NT2/D1 (cell line): Measurements from ENCODE around the gene CXCL14.

Source experiments
- DNase-seq: peaks from one replicate; pipeline ENCODE4 v3.0.0-alpha.2; 2011; ENCODE audit warnings: low read depth, low spot score
- H3K27me3 ChIP-seq: 2 replicates; pipeline ENCODE4 v1.6.0; 2011; ENCODE audit warnings: mild to moderate bottlenecking; ENCODE audit not compliant: insufficient read length, insufficient read depth
- H3K36me3 ChIP-seq: 2 replicates; pipeline ENCODE4 v1.6.1; 2011; ENCODE audit warnings: mild to moderate bottlenecking, low read length, mixed read lengths; ENCODE audit not compliant: insufficient read depth, insufficient read length
- H3K4me1 ChIP-seq: 2 replicates; pipeline ENCODE4 v1.5.1; 2011; ENCODE audit not compliant: insufficient read depth, insufficient read length
- H3K4me3 ChIP-seq: 2 replicates; pipeline ENCODE4 v1.5.1; 2011; ENCODE audit warnings: low read depth; ENCODE audit not compliant: insufficient read length
- H3K9ac ChIP-seq: 2 replicates; pipeline ENCODE4 v1.6.0; 2011; ENCODE audit warnings: low read depth; ENCODE audit not compliant: insufficient read length
- H3K9me3 ChIP-seq: 2 replicates; pipeline ENCODE4 v1.5.1; 2011; ENCODE audit warnings: mild to moderate bottlenecking, low read length; ENCODE audit not compliant: insufficient read depth
- SUZ12 ChIP-seq: IDR thresholded peaks from 2 replicates; pipeline ENCODE4 v1.6.1; 2011; ENCODE audit not compliant: insufficient read length, insufficient read depth; ENCODE audit errors: extremely low read depth
- YY1 ChIP-seq: IDR thresholded peaks from 2 replicates; pipeline ENCODE4 v1.6.1; 2011; ENCODE audit not compliant: insufficient read length, insufficient read depth
- ZNF274 ChIP-seq: IDR thresholded peaks from 2 replicates; pipeline ENCODE4 v1.6.1; 2011; ENCODE audit warnings: mild to moderate bottlenecking, low read depth, low read length

Gene CXCL14

GRCh38 chr5:135574493-135574892 lies 4.3 kb downstream of the CXCL14 start:
- Histone ChIP-seq H3K4me3 (no peak overlapping the region), H3K9ac (no peak overlapping the region), H3K4me1 (peaks cover 8% of the 10 kb centered on the region), H3K36me3 (peaks cover 44% of the 10 kb centered on the region), H3K27me3 (peaks cover 18% of the 10 kb centered on the region), H3K9me3 (no peaks in the 10 kb centered on the region)
- no peak for DNase-seq
- TF ChIP-seq YY1: no peak
- no peak for TF ChIP-seq ZNF274
- no peak for TF ChIP-seq SUZ12

DNA sequence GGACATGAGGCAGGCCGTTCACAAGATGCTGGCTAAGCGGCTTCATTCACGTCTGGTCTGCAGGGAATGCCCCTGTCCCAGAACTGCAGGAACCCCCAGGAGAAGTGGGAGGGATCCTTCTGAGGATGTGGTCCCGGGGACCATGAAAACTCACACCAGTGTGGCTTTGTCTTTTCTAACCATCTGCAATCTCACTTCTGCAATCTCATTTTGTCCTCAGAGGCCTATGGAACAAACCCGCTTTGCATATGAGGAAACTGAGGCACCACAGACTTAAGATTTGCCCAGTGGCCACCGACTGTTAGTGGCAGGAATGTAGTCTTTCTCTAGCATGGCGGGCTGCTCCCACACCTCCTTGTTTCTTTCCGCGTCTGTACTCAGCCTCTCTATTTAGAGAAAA lies 6.9 kb downstream of the CXCL14 start:
- Histone ChIP-seq H3K4me1 (peaks cover 10% of the 10 kb centered on the region), H3K27me3 (no peaks in the 10 kb centered on the region), H3K9me3 (no peaks in the 10 kb centered on the region), H3K4me3 (no peak overlapping the region), H3K9ac (no peak overlapping the region), H3K36me3 (peaks cover 38% of the 10 kb centered on the region)
- TF ChIP-seq YY1 (no peak), SUZ12 (no peak), ZNF274 (no peak)
- DNase-seq: no peak

- Histone ChIP-seq H3K36me3 (peaks cover 38% of the 10 kb centered on the region), H3K9ac (no peak overlapping the region), H3K27me3 (no peaks in the 10 kb centered on the region), H3K4me3 (no peak overlapping the region), H3K4me1 (peaks cover 10% of the 10 kb centered on the region), H3K9me3 (no peaks in the 10 kb centered on the region)
- TF ChIP-seq YY1 (no peak), SUZ12 (no peak), ZNF274 (no peak)
- no peak for DNase-seq
Observed at GRCh38 chr5:135571066-135571609, 7.7 kb downstream of the CXCL14 start.

DNA sequence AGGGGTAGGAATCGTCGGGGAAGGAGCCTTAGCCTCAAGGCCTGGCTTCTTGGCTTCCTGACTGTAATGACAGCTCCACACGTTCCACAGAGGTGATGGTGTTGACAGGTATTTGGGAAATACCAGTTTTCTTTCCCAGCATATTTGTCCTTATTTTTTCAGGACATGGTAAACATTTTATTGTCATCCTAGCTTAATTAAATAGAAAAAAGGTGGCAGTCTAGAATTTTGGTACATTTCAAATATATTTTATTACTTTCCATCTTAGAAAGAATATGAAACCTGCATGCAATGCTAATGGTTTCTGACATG lies 8.4 kb downstream of the CXCL14 start:
- H3K27me3 ChIP-seq: no peaks in the 10 kb centered on the region
- TF ChIP-seq SUZ12 (no peak), YY1 (no peak), ZNF274 (no peak)
- H3K36me3 ChIP-seq: peaks cover 35% of the 10 kb centered on the region
- H3K4me1 ChIP-seq: peaks cover 10% of the 10 kb centered on the region
- H3K4me3 ChIP-seq: no peak overlapping the region
- no peak overlapping the region for H3K9ac ChIP-seq
- no peaks in the 10 kb centered on the region for H3K9me3 ChIP-seq
- DNase-seq: no peak

DNA sequence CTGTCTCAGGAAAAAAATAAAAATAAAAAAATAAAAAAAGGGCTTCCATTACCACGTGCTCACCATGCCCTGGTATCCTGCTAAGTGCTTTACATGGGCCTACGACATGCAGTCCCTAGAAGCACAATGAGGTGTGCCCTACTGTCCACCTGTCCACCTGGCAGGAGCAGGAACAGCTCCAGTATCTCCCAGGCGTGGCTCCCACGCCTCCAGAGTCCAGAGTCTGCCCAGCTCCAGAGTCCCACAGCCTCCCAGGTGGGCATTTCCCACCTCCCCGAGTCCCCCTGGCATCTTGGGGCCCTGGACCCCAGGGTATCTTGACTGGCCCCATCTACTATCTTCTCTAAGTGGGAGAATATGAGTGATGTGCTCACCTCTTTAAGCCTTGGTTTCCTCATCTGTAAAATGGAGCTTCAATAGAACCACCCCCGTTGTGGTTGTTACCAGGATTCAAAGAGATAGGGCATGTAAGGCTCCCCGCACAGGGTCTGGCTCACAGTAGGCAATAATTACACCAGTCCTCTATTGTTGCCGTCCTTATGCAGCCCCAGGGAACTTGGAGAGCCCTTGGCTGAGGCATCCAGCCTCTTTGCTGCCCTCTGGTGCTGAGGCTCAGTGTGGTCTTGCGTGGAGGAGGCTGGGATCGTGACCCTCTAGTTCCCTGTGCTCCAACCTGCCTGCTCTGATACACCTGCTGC lies 8.9 kb downstream of the CXCL14 start:
- Histone ChIP-seq H3K4me3 (no peak overlapping the region), H3K27me3 (no peaks in the 10 kb centered on the region), H3K36me3 (peaks cover 30% of the 10 kb centered on the region), H3K9me3 (no peaks in the 10 kb centered on the region), H3K4me1 (peaks cover 10% of the 10 kb centered on the region), H3K9ac (no peak overlapping the region)
- peak; percentile 58 for DNase-seq
- no peak for TF ChIP-seq ZNF274
- TF ChIP-seq SUZ12: no peak
- TF ChIP-seq YY1: no peak

DNA sequence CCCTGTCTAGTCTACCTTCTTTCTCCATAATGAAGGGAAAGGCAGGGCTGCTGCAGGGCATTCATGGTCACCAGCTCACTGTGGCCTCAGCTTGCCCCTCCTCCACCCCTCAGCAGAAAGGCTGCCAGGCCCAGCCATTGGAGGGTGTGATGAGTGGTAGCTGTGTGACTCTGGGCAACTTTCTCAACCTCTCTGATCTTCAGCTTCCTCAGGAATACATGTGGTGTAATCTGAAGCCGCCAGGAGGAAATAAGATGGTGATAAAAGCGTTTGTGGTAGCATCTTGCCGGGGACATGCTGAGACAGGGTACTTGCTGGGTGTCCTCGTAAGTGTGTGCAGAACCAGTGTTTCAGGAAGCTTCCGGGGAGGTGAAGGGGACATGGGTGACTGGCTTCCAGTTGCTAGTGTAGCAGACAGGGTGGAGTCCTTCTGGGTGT lies 9.8 kb downstream of the CXCL14 start:
- Histone ChIP-seq H3K27me3 (no peaks in the 10 kb centered on the region), H3K4me3 (no peak overlapping the region), H3K9ac (no peak overlapping the region), H3K9me3 (no peaks in the 10 kb centered on the region), H3K36me3 (peaks cover 20% of the 10 kb centered on the region), H3K4me1 (peaks cover 10% of the 10 kb centered on the region)
- DNase-seq: no peak
- no peak for TF ChIP-seq YY1
- no peak for TF ChIP-seq SUZ12
- TF ChIP-seq ZNF274: no peak

- DNase-seq: no peak
- no peak for TF ChIP-seq SUZ12
- no peak for TF ChIP-seq YY1
- TF ChIP-seq ZNF274: no peak
- Histone ChIP-seq H3K4me3 (no peak overlapping the region), H3K27me3 (no peaks in the 10 kb centered on the region), H3K4me1 (peaks cover 10% of the 10 kb centered on the region), H3K36me3 (peaks cover 13% of the 10 kb centered on the region), H3K9ac (no peak overlapping the region), H3K9me3 (no peaks in the 10 kb centered on the region)
Observed at GRCh38 chr5:135568246-135568645, 10.5 kb downstream of the CXCL14 start.

DNA sequence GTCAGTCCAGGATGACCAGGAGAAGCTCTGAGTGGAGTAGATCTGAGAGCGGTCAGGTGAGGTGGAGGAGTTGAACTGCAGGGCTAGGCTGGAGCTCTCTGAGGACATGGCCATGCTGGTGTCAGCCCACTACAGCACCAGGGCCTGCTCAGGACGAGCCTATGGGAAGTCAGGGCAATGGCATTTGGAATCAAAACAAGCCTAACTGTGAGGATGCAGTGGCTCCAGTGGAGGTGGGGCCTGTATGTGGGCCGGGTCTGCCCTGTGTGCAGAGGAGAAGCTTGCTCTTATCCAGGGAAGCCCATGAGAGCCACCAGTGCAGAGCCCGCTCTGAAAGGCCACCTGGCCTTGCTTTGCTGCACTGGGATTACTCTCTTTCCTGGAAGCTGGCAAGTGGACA lies 11.1 kb downstream of the CXCL14 start:
- peaks cover 10% of the 10 kb centered on the region for H3K4me1 ChIP-seq
- no peak overlapping the region for H3K9ac ChIP-seq
- H3K9me3 ChIP-seq: no peaks in the 10 kb centered on the region
- H3K27me3 ChIP-seq: no peaks in the 10 kb centered on the region
- H3K36me3 ChIP-seq: peaks cover 9% of the 10 kb centered on the region
- TF ChIP-seq SUZ12 (no peak), YY1 (no peak), ZNF274 (no peak)
- H3K4me3 ChIP-seq: no peak overlapping the region
- no peak for DNase-seq
